SK-N-MC (cell line): ENCODE measurements around the gene SLCO3A1.

Source experiments
- EZH2 ChIP-seq: fragments of 200-600 bp; sonication (generic); IDR thresholded peaks from one replicate; pipeline ENCODE4 v1.6.1; 2017; ENCODE audit warnings: antibody characterized with exemption
- POLR2AphosphoS5 ChIP-seq: IDR thresholded peaks from 2 replicates; pipeline ENCODE4 v1.6.1; 2012; ENCODE audit warnings: mild to moderate bottlenecking, low read depth, low read length, borderline replicate concordance

DNA sequence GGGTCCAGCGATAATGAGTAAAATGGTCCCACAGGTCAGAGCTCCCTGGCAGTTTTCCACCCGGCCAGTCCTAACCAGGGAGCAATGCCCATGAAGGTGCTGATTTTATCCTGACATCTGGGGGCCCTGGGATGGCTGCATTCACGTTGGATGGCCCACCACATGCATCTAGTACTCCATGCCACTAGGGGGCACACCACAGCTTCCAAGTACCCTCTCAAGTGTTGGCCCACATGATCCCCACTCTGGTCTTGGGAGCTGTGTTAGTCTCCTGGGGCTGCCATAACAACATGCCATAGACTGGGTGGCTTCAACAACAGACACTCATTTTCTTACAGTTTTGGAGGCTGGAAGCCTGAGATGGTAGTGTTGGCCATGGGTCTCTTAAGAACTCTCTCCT lies 225.5 kb downstream of the SLCO3A1 start:
- TF ChIP-seq POLR2AphosphoS5 = no peak
- TF ChIP-seq EZH2 = no peak
